ENCODE data around the gene CARNS1.
A peak's percentile ranks its signal among the peaks of the same experiment; 100 is the strongest.

CARNS1 gene, protein sequence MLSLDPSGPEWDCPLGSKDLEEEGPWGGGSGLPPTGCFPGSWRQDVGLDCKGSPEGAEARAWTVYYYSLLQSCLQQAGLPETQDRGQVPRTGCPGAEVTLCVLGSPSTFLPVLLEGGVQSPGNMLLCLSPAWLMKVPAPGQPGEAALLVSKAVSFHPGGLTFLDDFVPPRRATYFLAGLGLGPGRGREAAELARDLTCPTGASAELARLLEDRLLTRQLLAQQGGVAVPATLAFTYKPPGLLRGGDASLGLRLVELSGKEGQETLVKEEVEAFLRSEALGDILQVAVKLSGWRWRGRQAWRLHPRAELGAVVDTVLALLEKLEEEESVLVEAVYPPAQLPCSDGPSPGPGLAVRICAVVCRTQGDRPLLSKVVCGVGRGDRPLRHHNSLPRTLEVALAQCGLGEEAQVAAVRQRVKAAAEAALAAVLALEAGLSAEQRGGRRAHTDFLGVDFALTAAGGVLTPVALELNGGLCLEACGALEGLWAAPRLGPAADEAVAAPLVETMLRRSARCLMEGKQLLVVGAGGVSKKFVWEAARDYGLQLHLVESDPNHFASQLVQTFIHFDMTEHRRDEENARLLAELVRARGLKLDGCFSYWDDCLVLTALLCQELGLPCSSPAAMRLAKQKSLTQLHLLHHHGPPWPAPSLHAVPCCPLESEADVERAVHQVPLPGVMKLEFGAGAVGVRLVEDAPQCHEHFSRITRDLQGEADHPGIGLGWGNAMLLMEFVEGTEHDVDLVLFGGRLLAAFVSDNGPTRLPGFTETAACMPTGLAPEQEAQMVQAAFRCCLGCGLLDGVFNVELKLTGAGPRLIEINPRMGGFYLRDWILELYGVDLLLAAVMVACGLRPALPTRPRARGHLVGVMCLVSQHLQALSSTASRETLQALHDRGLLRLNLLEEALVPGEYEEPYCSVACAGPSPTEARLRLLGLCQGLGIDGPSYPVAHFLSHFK

DNA sequence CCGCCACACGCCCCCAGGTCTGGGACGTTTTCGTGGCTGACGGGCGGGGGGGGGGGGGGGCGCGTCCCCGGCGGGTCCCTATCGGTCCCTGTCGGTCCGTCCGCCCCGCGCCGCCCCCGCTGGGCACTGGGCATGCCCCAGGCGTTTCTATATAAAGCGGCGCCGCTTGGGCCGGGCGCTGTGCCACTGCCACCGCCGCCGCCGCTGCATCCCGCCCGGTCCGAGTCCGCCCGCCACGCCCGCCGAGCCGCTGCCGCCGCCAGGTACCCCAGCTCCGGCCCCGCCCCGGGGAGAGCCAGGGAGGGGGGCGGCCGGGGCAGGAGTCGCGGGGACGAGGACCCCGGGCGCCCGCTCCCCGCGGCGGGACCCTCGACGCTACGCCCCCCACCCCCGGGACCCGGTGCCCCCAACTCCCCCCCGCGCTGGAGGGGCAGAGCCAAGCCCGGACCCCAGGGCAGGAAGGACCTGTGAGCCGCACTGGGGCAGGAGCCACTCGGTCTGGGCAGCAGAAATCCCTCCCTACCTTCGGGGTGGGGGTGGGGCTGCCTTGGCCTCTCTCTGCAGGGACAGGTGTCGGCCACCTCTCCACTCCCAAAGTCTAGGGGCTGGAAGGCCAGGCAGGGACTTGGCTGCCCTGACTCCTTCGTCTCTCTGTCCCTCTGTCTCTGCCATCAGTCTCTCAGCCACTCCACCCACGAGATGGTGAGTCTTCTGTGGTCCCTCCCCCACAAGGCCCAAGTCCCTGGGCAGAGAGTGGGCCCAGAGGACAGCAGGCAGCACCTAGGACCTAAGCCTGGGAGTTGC, at the start of gene CARNS1:
TSS of gene CARNS1 (plus strand) at position 178 of the 804 bp plus-strand sequence. CDS start at position 700, 522 bp downstream.
- DNase-seq, result no peak

DNA sequence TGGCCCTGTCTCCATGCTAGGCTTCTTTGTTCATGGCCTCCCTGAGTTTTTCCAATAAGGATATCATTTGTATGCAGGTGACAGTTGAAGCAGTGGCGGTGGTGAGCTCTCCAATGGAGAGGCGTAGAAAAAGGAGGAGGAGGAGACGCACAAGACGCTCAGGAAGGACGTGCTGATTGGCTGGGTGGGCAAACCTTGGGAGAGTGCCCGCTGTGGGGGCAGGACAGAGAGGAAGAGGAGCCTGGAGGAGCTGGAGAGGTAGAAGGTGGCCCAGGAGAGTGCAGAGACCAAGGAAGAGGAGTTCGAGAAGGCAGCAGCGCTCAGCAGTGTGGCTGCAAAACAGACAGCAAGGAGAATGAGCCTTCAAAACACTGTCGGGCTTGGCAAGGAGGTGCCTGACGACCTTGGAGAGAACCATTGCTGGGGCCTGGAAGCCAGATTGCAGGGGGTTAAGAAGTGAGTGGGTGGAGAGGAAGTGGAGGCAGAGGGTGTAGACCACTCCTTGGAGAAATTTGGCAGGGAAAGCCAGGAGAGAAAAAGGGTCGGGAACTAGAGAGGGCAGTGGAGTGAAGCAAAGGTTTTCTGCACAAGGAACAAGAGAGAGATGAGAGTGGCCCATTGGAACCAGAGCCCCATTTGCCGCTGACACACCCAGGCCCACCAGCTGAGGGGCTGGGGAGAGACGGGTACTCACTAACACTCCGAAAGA, 49.6 kb upstream of the CARNS1 start:
- DNase-seq, result no peak

DNA sequence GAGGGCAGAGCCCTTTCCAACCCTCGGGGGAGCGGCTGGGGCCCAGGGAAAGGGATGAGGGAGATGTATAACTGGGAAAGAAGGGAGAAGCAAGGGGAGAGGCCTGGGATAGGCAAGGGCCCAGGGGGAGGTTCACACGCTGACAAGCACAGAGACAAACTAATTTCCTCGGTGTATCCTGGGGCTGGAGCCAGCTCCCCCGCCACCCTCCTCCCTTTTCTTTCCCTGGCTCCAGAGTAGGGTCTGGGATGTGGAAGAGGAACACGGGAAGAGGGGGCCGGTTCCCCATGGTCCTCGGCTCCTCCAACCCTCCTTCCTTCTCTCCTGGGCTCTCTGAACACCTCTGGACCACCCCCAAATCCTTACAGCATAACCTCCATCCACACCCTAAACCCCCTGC, 48.9 kb upstream of the CARNS1 start:
- no peak for DNase-seq

DNA sequence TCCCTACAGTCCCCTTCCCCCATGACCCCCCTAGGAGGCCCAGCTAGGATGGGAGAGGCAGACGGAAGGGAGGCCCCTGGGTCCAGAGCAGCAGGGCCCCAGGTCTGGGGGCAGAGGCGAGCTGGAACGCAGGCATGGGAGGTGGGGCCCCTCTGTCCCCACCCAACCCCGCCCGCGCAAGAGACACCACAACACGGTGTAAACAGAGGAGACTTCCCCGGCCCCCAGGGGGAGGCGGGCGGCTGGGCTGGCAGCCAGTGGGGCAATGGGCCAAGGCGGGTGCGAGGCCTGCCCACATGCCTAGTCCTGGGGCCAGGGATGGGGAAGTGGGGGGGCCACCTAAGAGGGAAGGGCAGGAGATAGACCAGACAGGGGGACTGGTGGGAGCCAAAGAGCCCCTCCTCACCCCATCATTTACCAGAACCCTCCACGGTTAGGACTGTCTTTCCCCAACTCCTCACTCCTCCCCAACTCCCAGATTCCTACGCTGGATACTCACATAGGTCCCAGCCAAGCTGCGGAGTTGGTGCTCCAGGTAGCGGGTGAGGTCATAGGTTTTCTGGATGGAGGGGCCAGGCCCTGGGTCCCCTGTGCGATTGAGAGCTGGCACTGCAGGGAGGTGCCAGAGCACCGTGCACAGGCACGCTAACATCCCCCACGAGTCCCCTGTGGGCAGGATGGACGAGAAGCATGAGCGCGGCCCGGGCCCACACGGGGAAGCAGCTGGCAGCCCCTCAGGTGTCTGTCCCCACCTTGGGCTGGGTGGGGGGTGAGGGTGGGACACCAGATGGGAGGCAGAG, 48.3 kb upstream of the CARNS1 start:
- DNase-seq, result peak; percentile 64

DNA sequence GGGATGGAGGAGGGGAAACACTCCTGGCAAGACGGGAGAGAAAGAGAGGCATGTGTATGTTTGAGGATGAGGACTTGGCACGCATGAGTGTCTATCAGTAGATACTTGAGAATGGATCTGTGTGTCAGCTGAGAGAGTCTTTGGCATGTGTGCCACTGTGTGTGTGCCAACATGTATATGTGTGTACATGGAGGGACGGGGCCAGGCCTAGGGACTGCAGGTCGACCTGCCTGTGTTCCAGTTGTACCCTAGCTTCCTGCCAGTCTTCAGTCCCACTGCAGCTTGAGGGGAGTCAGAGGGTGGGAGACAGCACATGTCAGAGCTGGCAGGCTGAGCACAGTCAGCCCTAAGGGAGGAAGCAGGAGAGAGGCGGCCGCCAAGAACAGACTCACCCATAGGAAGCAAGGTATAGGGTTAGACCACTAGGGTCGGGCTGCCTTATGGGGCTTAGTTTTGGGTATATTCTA, 47.7 kb upstream of the CARNS1 start:
- no peak for DNase-seq

DNA sequence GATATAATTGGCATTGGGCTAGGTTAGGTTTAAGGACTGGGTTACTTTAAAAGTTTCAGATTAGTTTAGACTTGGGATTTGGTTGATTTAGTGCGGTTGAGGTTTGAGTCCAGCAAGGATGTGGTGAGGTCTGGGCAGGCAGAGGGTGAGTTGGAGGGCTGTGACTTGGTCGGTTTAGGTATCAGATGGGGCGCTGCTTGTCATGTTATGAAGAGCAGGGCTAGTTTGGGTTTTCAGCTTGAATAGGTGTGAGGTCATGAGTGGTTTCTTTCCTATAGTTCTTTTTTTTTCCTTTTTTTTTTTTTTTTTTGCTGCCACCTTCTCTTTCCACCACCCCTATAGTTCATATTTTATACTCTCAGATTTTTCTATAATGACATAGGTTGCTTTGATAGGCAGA, 46.9 kb upstream of the CARNS1 start:
- peak; percentile 37 for DNase-seq

DNA sequence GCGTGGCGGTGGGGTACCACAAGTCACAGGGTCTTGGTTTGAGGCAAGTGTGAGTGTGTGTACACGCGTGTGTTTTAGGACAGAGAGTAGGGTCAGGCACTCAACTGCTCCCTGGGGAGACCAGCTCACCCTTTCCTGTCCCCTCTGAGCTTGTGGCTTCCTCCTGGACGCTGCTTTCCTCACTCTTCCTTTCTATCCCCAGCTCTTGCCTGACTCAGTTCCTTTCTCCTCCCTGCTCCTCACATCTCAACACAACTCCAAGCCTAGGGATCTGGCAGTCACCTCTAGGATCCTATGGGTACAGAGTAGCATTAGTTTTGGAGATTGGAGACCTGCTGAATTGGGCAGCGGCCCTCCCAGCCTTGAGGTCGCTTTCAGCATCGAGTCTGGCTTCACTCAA, 46.2 kb upstream of the CARNS1 start:
- DNase-seq, result no peak

DNA sequence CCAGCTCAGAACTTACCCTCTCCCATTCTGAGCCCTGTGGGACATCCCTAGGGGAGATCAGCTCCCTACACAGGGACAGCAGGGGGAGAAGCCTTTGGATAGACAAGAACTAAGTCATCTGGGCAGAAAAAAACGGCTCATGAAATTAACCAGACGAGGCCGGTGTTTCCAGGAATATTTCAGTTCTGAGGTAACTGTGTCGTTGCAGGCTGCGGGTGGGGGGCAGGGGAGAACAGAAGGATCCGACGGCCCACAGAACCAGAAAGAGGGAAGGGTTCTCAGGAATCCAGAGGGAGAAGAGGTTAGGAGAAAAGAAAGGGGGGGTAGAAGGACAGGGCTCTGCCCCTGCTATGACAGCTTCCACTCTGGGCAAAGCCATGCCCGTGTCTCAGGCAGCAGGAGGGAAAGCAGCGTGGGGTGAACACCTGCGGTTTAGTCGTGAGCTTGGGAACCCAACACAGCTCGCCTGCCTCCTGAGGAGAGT, 45.6 kb upstream of the CARNS1 start:
- no peak for DNase-seq

DNA sequence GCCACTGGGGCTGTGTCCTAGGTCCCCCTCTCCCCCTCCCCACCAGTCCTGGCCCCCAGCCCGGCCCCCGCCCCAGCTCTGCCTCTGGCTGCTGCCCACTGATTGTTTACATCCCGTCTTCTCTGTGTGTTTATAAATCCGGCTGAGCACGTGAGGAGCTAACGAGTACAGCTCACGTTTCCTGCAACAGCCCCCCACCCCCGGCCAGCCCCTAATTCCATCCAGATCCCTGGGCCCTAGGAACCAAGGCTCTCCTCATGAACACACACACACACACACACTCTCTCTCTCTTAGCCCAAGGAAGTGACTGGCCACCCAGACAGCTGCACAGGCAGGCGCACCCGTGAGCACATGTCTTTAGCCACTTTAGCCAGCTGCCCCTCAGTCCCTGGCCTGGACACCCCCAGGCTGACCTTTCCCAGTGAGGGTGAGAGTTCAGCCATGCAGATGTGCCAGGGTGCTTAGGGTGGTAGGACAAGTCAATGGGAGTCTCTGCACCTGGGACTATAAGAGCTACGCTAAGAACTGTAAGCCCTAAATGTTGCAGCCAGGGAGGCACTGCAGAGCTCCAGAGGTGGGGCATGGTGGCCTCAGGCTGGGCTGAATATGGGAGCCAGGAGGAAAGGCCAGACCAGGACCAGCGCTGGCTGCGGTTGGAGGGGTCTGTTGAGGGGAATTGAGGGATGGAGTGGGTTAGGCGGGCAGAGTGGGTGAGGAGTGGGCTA, 45.0 kb upstream of the CARNS1 start:
- DNase-seq, result no peak

DNA sequence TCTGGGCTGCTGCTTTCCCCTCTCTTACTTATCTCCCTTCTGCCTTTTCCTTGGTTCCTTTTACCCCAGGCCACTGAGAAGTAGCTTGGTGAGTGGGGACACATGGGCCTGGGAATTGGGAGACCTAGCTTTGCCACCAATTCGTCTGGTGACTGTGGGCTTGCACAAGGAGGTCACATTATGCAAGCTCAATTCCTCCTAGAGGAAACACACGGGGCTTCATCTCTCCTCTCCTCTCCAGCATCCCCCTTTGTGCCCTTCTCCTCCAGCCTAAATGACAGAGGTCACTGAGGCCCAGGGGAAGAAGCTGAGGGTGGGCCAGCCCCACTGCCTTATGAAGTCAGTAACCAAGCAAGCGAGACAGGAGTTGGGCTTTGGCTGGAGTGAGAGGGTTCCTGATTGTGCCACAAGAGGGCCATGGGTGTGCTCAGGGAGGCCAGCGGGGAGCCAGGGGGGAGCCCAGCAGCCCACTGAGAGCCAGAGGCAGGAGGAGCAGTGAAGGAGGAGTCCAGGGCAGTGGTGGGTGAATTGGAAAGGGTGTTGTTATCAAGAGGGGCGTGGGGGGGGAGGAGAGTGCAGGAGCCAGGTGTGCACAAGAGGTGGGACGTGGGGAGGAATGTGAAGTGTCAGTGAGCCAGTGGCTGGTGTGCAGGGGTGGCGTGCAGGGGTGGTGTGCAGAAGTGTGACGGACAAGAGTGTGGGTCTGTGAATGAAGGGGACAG, 44.1 kb upstream of the CARNS1 start:
- peak; percentile 82 for DNase-seq

DNA sequence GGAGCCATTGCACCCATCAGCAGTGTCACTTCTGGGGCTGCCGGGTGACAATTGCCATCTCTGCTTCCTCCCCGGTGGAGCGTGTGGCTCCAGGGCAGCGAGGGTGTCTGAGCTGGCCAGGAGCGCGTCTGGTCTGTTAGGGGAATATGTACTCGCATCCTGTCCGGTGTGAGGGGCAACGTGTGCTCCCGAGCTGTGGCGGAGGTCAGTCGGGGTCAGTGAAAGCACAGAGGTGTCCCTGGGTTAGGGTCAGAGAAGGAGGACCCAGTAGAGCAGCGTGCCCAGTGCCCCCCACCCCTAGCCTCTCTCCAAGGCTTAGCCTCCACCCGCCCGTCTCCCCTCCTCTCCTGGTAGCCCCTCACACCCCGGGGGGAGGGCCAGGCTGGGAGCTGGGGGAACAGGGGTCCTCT, 43.6 kb upstream of the CARNS1 start:
- DNase-seq, result peak; percentile 35

DNA sequence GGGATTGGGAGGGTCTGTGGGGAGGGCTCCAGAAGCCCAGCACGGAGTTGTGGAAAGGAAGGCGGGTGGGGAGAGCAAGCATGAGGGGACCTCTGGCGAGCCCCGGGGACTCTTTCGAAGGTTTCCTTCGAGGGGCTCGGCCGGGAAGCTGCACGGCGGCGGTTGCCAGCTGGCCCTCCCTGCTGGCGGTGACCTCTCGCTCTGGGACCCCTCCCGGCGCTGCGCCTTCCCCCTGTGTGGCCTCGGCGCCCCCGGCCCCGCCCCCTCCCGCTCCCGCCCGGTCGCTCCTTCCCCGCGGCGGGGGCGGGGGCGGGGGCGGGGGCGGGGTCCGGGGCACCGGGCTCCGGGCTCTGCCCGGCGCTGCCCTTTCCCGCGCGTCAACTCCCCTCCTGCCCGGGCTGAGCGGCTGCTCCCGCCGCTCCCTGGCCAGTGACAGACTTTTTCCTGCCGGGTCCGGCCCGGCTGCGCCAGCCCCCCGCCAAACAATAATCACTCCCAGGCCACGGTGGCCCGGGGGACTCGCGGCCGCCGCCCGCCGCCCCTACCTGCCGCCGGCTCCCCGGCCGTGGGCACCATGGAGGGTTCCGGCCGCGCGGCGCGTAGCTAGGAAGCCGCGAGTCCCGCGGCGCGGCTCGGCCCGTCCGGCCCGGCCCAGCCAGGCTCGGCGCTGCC, 43.0 kb upstream of the CARNS1 start:
- peak; percentile 30 for DNase-seq

DNA sequence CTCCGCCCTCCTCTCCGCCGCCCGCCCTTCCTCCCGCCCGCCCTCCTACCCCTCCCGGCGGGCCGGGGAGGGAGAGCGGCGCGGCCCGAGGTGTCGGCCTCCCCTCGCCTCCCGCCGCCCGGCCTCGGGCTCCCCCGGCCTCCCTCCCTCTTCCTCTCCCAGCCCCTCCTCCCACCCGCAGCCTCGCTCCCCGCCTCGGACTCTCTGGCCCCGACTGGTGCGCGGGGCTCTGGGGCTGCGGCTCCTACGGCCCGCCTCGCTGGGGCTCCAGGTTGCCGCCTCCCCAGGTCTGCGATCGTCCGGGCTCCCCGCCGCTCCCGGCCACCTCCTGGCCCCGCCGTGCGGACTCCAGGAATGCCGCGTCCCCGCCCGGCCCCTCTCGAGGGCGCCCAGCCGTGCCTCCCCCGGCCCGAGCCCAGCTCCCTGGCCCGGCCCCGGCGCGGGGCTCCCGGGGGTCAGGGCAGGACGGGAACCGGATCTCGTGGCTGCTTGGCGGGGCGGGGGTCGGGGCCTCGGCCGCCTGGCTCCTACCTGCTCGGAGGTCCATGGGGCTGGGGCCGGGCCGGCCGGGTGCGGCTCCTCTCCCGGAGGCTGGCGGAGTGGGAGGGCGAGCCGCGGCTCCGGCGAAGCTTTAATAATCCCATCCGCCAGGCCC, 42.4 kb upstream of the CARNS1 start, which contains the start of gene CLCF1:
TSS of gene CLCF1 (minus strand) at position 606 of the 655 bp plus-strand sequence. CDS start at position 547, 59 bp downstream.
- peak; percentile 62 for DNase-seq

DNA sequence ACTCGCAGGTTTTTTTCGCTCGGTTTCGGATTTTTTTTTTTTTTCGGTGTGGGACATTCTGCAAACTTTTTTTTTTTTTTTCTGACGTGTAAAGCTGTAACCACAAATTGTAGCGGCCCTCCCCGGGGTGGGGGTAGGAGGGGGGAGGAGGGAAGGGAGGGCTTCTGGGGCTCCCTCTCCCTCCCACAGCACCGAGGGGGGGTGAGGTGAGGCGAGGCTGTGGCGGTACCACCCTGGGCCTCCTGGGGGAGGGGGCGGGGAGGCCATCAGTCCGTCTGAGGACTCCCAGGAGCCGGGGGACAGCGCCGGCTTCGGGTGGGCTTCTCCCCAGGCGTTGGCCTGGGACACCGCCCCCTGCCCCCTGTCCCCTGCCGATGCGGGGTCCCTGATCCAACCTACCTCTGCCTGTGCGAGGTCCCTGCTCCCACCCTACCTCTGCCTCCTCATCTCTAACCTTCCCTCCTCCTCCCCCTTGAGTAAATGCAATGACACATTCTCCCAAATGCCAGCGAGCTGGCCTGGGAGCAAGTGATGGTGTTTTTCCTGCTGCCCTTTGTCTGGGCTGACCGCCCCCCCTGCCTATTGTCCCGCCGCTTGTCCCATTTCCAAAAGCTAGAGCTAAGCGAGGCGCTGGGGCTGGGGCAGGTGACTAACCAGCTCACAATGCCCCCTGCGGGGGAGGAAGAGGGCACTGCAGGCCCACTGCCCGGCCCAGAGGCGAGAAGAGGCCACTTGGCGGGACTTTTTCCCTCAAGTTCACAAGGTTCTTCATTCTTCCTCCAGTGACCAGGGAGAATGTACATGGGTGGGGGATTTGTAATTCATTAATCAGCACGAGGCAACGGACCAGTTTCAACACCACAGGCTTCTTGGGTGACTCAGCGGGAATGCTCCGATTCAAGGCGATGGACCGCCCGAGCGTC, 41.6 kb upstream of the CARNS1 start:
- DNase-seq, result peak; percentile 81

DNA sequence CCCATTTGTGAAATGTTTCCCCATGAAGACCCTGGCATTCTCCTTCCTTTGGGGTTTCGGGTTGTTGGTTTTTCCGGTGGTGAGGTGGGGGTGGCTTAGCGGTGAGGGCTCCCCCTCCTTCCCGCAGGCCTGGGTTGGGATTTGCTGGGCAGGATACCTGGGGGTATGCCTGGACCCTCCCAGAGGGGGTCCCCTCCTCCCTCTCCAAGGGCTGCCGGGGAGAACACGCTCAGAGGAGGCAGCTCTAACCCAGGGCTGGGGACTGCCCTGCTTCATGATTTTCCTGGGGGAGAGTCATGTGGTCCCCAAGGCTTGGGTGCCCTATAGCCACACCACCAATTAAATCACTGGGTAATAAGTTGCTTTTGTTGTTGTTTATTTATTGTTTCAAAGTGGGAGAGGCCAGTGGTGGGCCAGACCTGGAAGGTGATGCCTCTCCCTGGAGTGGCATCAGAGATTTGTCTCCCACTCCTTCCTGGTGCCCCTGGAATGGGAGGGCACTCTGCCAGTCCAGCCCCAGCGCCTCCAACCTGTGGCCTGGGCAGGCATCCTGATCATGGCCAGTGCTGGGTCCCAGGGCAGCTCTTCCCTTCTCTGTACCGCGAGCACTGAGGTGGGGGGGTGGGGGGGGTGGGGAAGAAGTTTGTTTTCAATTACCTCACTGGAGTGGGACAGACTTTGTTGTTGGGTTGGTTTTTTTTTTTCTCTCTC, 40.8 kb upstream of the CARNS1 start:
- DNase-seq, result no peak

DNA sequence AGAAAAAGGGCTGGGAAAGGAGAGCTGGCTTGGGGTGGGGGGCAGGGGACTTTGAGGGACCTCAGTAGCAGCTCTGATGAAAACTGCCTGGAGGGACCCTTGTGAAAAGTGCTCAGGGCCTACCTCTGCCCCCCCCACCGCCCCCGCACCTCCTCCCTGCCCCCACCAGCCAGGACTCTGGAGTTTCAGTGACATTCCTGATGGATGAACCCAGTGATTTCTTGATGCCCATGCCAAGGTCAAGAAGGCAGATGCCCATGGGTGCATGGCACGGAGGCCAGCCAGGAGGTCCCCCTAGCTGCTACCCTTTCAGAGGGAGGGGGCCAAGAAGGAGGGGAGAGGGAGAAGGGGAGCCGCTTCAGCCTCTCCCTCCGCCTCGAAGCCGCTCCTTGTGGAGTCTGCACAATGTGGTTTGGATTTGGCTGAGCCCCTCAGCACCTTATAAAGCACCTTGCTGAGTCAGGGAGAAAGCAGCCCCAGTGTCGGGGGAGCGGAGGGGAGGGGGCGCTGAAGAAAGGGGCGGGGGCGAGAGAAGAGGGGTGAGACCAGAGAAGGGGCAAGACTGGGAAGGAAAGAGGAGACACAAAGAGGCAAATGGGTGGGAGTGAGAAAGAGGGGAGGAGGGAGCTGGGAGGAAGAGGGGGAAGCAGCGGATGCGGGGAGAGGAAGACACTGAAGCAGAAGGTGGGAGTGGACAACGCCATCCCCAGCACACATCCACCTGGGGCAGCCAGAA, 40.0 kb upstream of the CARNS1 start:
- DNase-seq, result no peak

All from hematopoietic multipotent progenitor cell treated with erythropoietin and hydrocortisone succinate and interleukin-3 and kit ligand, for 6 days (in vitro differentiated cells).